HEK293 (cell line): ENCODE results near the gene ADCY7.

Experiments used
- CTCF ChIA-PET: fragments of 350-600 bp; formaldehyde crosslinking; extraction: SDS; loops from one replicate; lab custom pipeline; 2021; ENCODE audit warnings: antibody characterized with exemption; lab: Yijun Ruan, JAX
- POLR2A ChIA-PET: fragments of 300-600 bp; formaldehyde crosslinking; extraction: SDS; loops from one replicate; lab custom pipeline; 2020; ENCODE audit warnings: antibody characterized with exemption, inconsistent platforms; lab: Yijun Ruan, JAX
- H3K27ac ChIP-seq: fragments of 200-500 bp; sonication (Bioruptor generic); 2 replicates; pipeline ENCODE4 v1.5.1; 2014; ENCODE audit warnings: low read depth, low read length, control low read depth, inconsistent platforms; ENCODE audit errors: extremely low read depth
- H3K36me3 ChIP-seq, 2 experiments: fragments of 200-500 bp in 1 of 2; sonication (Bioruptor generic) in 1 of 2; 1 replicate in 1 of 2; 2 replicates in 1 of 2; pipeline ENCODE4 v1.5.1; 2014 to 2017; ENCODE audit warnings: inconsistent platforms in 2 of 2, low read length in 2 of 2; ENCODE audit not compliant: control insufficient read depth in 2 of 2, insufficient read depth in 1 of 2
- H3K4me1 ChIP-seq: fragments of 200-500 bp; sonication (Bioruptor generic); 2 replicates; pipeline ENCODE4 v1.5.1; 2014; ENCODE audit warnings: mild to moderate bottlenecking, low read length, inconsistent platforms; ENCODE audit not compliant: control insufficient read depth, insufficient read depth
- H3K4me3 ChIP-seq: 2 replicates; pipeline ENCODE4 v1.5.1; 2011; ENCODE audit warnings: low read depth, mild to moderate bottlenecking, control low read depth, low read length, moderate library complexity
- H3K9me3 ChIP-seq: fragments of 200-500 bp; sonication (Bioruptor generic); 2 replicates; pipeline ENCODE4 v1.5.1; 2014; ENCODE audit warnings: low read depth, low read length, inconsistent platforms; ENCODE audit not compliant: control insufficient read depth, insufficient read depth
- BCL6B ChIP-seq: fragments of 450-650 bp; formaldehyde crosslinking; IDR thresholded peaks from 2 replicates; pipeline ENCODE4 v1.5.1; 2017; ENCODE audit warnings: missing biosample characterization, missing genetic modification characterization
- EGR2 ChIP-seq: fragments of 450-650 bp; formaldehyde crosslinking; IDR thresholded peaks from 2 replicates; pipeline ENCODE4 v1.5.1; 2016; ENCODE audit warnings: low read depth, missing biosample characterization, missing genetic modification characterization
- FEZF1 ChIP-seq: fragments of 450-650 bp; formaldehyde crosslinking; IDR thresholded peaks from 2 replicates; pipeline ENCODE4 v1.5.1; 2016; ENCODE audit warnings: missing biosample characterization, missing genetic modification characterization
- HIC1 ChIP-seq: fragments of 450-650 bp; formaldehyde crosslinking; IDR thresholded peaks from 2 replicates; pipeline ENCODE4 v1.5.1; 2016; ENCODE audit warnings: missing biosample characterization, missing genetic modification characterization
- KLF9 ChIP-seq: fragments of 450-650 bp; formaldehyde crosslinking; IDR thresholded peaks from 2 replicates; pipeline ENCODE4 v1.5.1; 2016; ENCODE audit warnings: missing biosample characterization, missing genetic modification characterization, low read depth
- PRDM1 ChIP-seq: fragments of 450-650 bp; formaldehyde crosslinking; IDR thresholded peaks from 2 replicates; pipeline ENCODE4; 2016; ENCODE audit warnings: missing biosample characterization, missing genetic modification characterization
- YY2 ChIP-seq: fragments of 450-650 bp; formaldehyde crosslinking; IDR thresholded peaks from 2 replicates; pipeline ENCODE4 v1.5.1; 2016; ENCODE audit warnings: missing biosample characterization, missing genetic modification characterization
- ZBTB8A ChIP-seq: fragments of 450-650 bp; formaldehyde crosslinking; IDR thresholded peaks from 2 replicates; pipeline ENCODE4 v1.5.1; 2016; ENCODE audit warnings: missing biosample characterization, missing genetic modification characterization
- ZFP37 ChIP-seq: fragments of 450-650 bp; formaldehyde crosslinking; IDR thresholded peaks from 2 replicates; pipeline ENCODE4 v1.5.1; 2016; ENCODE audit warnings: missing biosample characterization, missing genetic modification characterization
- ZNF148 ChIP-seq: fragments of 450-650 bp; formaldehyde crosslinking; IDR thresholded peaks from 2 replicates; pipeline ENCODE4 v1.5.0; 2017; ENCODE audit warnings: missing biosample characterization, missing genetic modification characterization, borderline replicate concordance
- ZNF391 ChIP-seq: fragments of 450-650 bp; formaldehyde crosslinking; IDR thresholded peaks from 2 replicates; pipeline ENCODE4 v1.5.1; 2016; ENCODE audit warnings: low read depth, missing biosample characterization, missing genetic modification characterization, borderline replicate concordance
- ZNF433 ChIP-seq: fragments of 450-650 bp; formaldehyde crosslinking; IDR thresholded peaks from 2 replicates; pipeline ENCODE4 v1.5.1; 2016; ENCODE audit warnings: missing biosample characterization, missing genetic modification characterization, low read depth
- ZNF514 ChIP-seq: fragments of 450-650 bp; formaldehyde crosslinking; IDR thresholded peaks from 2 replicates; pipeline ENCODE4 v1.5.1; 2016; ENCODE audit warnings: missing biosample characterization, missing genetic modification characterization
- ZNF549 ChIP-seq: fragments of 450-650 bp; IDR thresholded peaks from 2 replicates; pipeline ENCODE4 v1.5.1; 2018; ENCODE audit warnings: missing biosample characterization, missing genetic modification characterization, mild to moderate bottlenecking, inconsistent platforms, moderate library complexity
- ZNF624 ChIP-seq: fragments of 450-650 bp; formaldehyde crosslinking; IDR thresholded peaks from 2 replicates; pipeline ENCODE4 v1.5.1; 2017; ENCODE audit warnings: missing biosample characterization, missing genetic modification characterization
- ZNF664 ChIP-seq: fragments of 450-650 bp; formaldehyde crosslinking; IDR thresholded peaks from 2 replicates; pipeline ENCODE4 v1.5.1; 2016; ENCODE audit warnings: missing biosample characterization, missing genetic modification characterization
- ZNF747 ChIP-seq: fragments of 450-650 bp; formaldehyde crosslinking; IDR thresholded peaks from 2 replicates; pipeline ENCODE4 v1.5.1; 2016; ENCODE audit warnings: missing biosample characterization, missing genetic modification characterization
- ZNF843 ChIP-seq: fragments of 450-650 bp; formaldehyde crosslinking; IDR thresholded peaks from 2 replicates; pipeline ENCODE4 v1.5.1; 2016; ENCODE audit warnings: missing biosample characterization, missing genetic modification characterization
- TF ChIP-seq, protein P1 (sequence below): fragments of 450-650 bp; formaldehyde crosslinking; IDR thresholded peaks from 2 replicates; pipeline ENCODE4 v1.5.1; 2016; ENCODE audit warnings: missing biosample characterization, missing genetic modification characterization

Gene ADCY7

DNA sequence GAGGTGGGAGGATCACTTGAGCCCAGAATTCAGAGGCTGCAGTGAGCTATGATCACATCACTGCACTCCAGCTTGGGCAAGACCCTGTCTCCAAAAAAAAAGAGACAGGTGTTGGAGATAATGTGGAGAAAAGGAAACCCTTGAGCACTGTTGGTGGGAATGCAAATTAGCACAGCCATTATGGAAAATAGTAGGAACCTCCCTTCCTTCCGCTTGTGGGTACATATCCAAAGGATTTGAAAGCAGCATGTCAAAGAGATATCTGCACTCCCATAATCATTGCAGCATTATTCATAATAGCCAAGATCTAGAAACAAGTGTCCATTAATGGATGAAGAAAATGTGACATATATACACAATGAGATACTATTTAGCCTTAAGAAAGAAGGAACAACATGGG is 9.7 kb upstream of the ADCY7 start:
- POLR2A ChIA-PET: no interaction called here
- Histone ChIP-seq H3K27ac (no peak overlapping the region), H3K4me3 (no peak overlapping the region), H3K9me3 (no peaks in the 10 kb centered on the region), H3K36me3 (no peaks in the 10 kb centered on the region), H3K4me1 (peaks cover 10% of the 10 kb centered on the region)
- TF ChIP-seq ZNF664 (tag by site-specific recombination) (peak; percentile 81), ZBTB8A (tag by site-specific recombination) (no peak)
- CTCF ChIA-PET: interaction anchor here (0.9 kb wide), 1 partner anchor 70 kb away, joined by 4 read pairs; no protein-coding TSS in a partner anchor

DNA sequence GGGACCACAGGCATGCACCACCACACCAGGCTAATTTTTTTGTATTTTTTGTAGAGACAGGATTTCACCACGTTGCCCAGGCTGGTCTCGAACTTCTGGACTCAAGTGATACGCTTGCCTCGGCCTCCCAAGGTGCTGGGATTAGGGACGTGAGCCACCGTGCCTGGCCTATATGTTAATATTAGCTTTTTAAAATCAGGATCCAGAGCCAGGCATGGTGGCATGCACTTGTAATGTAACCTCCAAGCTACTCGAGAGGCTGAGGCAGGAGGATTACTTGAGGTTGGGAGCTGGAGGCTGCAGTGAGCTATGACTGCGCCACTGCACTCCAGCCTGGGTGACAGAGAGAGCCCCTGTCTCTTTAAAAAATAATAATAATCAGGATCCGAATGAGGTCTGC is 8.5 kb upstream of the ADCY7 start:
- Histone ChIP-seq H3K4me3 (no peak overlapping the region), H3K4me1 (peaks cover 10% of the 10 kb centered on the region), H3K9me3 (no peaks in the 10 kb centered on the region), H3K27ac (no peak overlapping the region), H3K36me3 (no peaks in the 10 kb centered on the region)
- ChIA-PET POLR2A (no interaction called here), CTCF (interaction anchor here (1.0 kb wide), 1 partner anchor 12 kb away, joined by 3 read pairs; no protein-coding TSS in a partner anchor)
- TF ChIP-seq KLF9 (tag by site-specific recombination) (no peak), ZNF549 (tag by site-specific recombination) (no peak), ZFP37 (tag by site-specific recombination) (no peak), HIC1 (tag by site-specific recombination) (no peak)

DNA sequence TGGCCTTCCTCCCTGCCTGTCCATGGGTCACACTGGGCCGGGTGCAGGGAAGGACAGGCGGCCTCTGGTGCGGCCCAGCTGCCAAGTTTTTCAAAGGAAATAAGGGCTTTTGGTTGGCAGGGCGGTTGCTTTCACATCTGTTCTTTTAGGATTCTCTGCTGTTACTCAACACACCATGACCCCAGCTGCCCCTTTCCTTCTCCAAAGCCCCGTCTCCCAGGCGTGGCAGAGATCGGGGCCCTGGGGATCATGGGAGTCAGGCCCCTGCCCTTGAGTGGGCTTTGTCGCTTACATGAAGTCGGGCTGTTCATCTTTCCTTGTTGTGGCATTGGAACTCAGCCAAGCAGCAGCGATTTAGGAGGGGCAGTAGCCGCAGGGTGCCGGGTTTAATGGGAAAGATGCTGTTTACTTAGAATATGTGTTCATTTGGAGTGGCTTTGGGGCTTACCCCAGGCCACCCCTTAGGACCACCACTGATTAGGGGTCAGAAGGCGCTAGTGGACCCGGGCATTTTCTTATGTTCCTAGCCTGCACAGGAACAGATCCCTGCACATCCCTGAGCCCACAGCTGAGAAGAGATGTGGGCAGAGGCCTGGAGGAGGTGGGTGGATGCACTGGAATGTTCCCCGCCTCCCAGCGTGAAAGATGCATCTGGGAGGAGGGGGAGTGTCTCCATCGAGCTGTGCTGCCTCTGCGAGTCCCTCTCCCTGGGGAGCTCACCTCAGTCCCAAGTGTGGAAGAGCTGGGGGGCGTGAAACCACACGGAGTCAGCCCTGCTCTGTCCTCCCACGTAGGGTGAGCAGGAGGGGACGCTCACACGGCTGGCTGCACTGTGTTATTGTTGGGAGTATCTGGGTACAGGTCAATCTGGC is 6.8 kb upstream of the ADCY7 start:
- H3K4me1 ChIP-seq: peaks cover 10% of the 10 kb centered on the region
- no peak overlapping the region for H3K4me3 ChIP-seq
- CTCF ChIA-PET: no interaction called here
- TF ChIP-seq FEZF1 (tag by site-specific recombination) (peak; percentile 89), ZNF747 (no peak), YY2 (tag by site-specific recombination) (no peak), ZNF624 (tag by site-specific recombination) (no peak), ZNF843 (tag by site-specific recombination) (peak; percentile 52; the same call in 1 of the 2 replicates), ZNF433 (tag by site-specific recombination) (no peak), ZNF391 (tag by site-specific recombination) (no peak), PRDM1 (0 out of 2 replicates have a peak, but pooled peaks have one; percentile 26), ZNF148 (tag by site-specific recombination) (no peak), ZNF514 (tag by site-specific recombination) (no peak), BCL6B (tag by site-specific recombination) (no peak), EGR2 (tag by site-specific recombination) (peak; percentile 92)
- TF ChIP-seq, protein P1, sequence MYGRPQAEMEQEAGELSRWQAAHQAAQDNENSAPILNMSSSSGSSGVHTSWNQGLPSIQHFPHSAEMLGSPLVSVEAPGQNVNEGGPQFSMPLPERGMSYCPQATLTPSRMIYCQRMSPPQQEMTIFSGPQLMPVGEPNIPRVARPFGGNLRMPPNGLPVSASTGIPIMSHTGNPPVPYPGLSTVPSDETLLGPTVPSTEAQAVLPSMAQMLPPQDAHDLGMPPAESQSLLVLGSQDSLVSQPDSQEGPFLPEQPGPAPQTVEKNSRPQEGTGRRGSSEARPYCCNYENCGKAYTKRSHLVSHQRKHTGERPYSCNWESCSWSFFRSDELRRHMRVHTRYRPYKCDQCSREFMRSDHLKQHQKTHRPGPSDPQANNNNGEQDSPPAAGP (tag by site-specific recombination): peak; percentile 70; the same call in 1 of the 2 replicates

More for the DNA sequence above, 6.8 kb upstream of the ADCY7 start:
- Histone ChIP-seq H3K27ac (peak overlapping the region; percentile 25; the same call in 1 of the 2 replicates), H3K9me3 (no peaks in the 10 kb centered on the region), H3K36me3 (no peaks in the 10 kb centered on the region)
- POLR2A ChIA-PET: no interaction called here
